CD4-positive, alpha-beta T cell treated with Interleukin-2 at 100 ng/mL for 4 hours (primary cell): ENCODE data around the gene SEMA6B.
A peak's percentile ranks its signal among the peaks of the same experiment; 100 is the strongest.

Experiments
- DNase-seq: peaks from one replicate; pipeline ENCODE4 v3.0.0-alpha.2; 2020; ENCODE audit warnings: low spot score

The SEMA6B gene

GRCh38 chr19:4588291-4588761, 28.8 kb upstream of the SEMA6B start:
- no peak for DNase-seq

- no peak for DNase-seq
These were observed 28.0 kb upstream of the SEMA6B start for GRCh38 chr19:4587527-4587926.

GRCh38 chr19:4586691-4587090, 27.2 kb upstream of the SEMA6B start:
- DNase-seq = no peak

GRCh38 chr19:4586245-4586644, 26.8 kb upstream of the SEMA6B start:
- no peak for DNase-seq

- DNase-seq = no peak
These were observed 26.1 kb upstream of the SEMA6B start for GRCh38 chr19:4585556-4585955.

- no peak for DNase-seq
These were observed 25.4 kb upstream of the SEMA6B start for GRCh38 chr19:4584670-4585460.

- no peak for DNase-seq
These were observed 24.6 kb upstream of the SEMA6B start for GRCh38 chr19:4583961-4584669.

GRCh38 chr19:4582980-4583842, 23.7 kb upstream of the SEMA6B start:
- DNase-seq = no peak

GRCh38 chr19:4581666-4582553, 22.4 kb upstream of the SEMA6B start:
- no peak for DNase-seq

GRCh38 chr19:4580961-4581665, 21.6 kb upstream of the SEMA6B start:
- no peak for DNase-seq

GRCh38 chr19:4580021-4580901, 20.8 kb upstream of the SEMA6B start:
- no peak for DNase-seq

- DNase-seq = no peak
These were observed 19.9 kb upstream of the SEMA6B start for GRCh38 chr19:4579389-4579788.

- DNase-seq = no peak
These were observed 19.2 kb upstream of the SEMA6B start for GRCh38 chr19:4578552-4579248.

GRCh38 chr19:4577020-4577782, 17.7 kb upstream of the SEMA6B start:
- no peak for DNase-seq

GRCh38 chr19:4576016-4576933, 16.8 kb upstream of the SEMA6B start:
- DNase-seq = peak; percentile 59

GRCh38 chr19:4575267-4576015, 16.0 kb upstream of the SEMA6B start:
- no peak for DNase-seq

- DNase-seq = no peak
These were observed 14.2 kb upstream of the SEMA6B start for GRCh38 chr19:4573682-4574081.
